HEK293T (cell line): ENCODE data around the gene RRP8.

Experiments
- ARNT ChIP-seq: fragments of 450-650 bp; IDR thresholded peaks from 2 replicates; pipeline ENCODE4 v1.6.1; 2017; ENCODE audit warnings: mild to moderate bottlenecking
- TARDBP ChIP-seq: fragments of 450-650 bp; IDR thresholded peaks from 2 replicates; pipeline ENCODE4 v1.6.1; 2016
- ZNF384 ChIP-seq: fragments of 450-650 bp; IDR thresholded peaks from 2 replicates; pipeline ENCODE4 v1.6.1; 2016

DNA sequence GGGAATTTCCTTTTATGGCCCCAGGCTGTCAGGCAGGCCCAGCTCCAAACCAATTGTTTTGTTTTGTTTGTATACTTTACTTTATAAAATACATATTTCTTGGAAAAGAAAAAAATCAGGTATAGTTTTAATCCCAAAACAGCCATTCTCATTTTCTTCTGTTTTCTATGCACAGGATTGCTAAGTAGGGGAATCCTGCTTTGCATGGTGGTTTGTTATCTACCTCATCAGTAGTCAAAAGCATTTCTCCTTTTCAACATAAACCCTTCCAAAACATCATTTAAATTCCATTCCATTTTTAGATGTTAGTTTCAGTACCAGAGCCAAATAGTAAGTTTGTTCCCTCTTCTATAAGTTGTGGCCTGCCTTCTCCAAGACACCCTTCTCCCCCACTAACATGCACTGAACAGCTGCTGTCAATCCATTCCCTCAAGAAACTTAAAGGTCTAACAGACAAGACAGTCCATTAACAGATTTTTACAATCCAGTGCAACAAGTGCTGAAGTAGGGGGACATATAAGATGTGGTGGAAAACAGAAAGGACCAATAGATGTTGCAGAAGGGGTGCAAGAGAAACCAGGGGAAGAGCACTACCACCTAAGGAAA lies 3.9 kb upstream of the RRP8 start:
- no peak for TF ChIP-seq ZNF384
- no peak for TF ChIP-seq ARNT
- TF ChIP-seq TARDBP: no peak
